Gastroesophageal sphincter (tissue), 3 donors: ENCODE results near the gene PAQR9.

Source experiments
- CTCF ChIP-seq, 4 experiments: fragments of 200-600 bp in 2 of 4; fragments of 450-650 bp in 2 of 4; sonication (generic) in 1 of 4; IDR thresholded peaks; one replicate each; pipeline ENCODE4 v1.5.1; 2017 to 2019; ENCODE audit warnings: antibody characterized with exemption in 4 of 4, mild to moderate bottlenecking in 2 of 4, moderate library complexity in 2 of 4
- POLR2A ChIP-seq, 2 donors: fragments of 450-650 bp; IDR thresholded peaks; one replicate each; pipeline ENCODE4 v1.6.1; 2017; ENCODE audit warnings: antibody characterized with exemption in 2 of 2, mild to moderate bottlenecking in 2 of 2, moderate library complexity in 1 of 2
- POLR2AphosphoS5 ChIP-seq: sonication (generic); formaldehyde crosslinking; IDR thresholded peaks from one replicate; pipeline ENCODE4 v1.6.1; 2017; ENCODE audit warnings: antibody characterized with exemption

GRCh38 chr3:142961539-142961938, 1.9 kb downstream of the PAQR9 start:
- TF ChIP-seq CTCF (IDR thresholded peaks at IDR 0.05) (no peak), POLR2AphosphoS5 (no peak), POLR2A (IDR thresholded peaks at IDR 0.05) (no peak)
